Measurements from ENCODE around the gene GDPD5. TPM values are rescaled to one million over a fixed set of nuclear protein-coding genes. Genes with fewer than 3 reads are reported as not detected.

The GDPD5 gene
- total and polyA plus RNA-seq, 9 of the 15 experiments (the other 6 are each of a cell fraction or from before 2014, with no cell fraction given) = 0.32 to 27.3 (median 8.0) TPM

GRCh38 chr11:75513250-75513649 lies 12.5 kb downstream of the GDPD5 start (continued):
- TF ChIP-seq CBX1 (IDR thresholded peaks at IDR 0.05; ENCODE audit: low read depth) = 0 out of 2 replicates have a peak, but pooled peaks have one; percentile 47
- TF ChIP-seq ZNF592 (IDR thresholded peaks at IDR 0.05) = no peak
- no peak for TF ChIP-seq ELF4 (CRISPR knock-in tag; IDR thresholded peaks at IDR 0.05)
- TF ChIP-seq, protein P1, sequence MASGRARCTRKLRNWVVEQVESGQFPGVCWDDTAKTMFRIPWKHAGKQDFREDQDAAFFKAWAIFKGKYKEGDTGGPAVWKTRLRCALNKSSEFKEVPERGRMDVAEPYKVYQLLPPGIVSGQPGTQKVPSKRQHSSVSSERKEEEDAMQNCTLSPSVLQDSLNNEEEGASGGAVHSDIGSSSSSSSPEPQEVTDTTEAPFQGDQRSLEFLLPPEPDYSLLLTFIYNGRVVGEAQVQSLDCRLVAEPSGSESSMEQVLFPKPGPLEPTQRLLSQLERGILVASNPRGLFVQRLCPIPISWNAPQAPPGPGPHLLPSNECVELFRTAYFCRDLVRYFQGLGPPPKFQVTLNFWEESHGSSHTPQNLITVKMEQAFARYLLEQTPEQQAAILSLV (tag; IDR thresholded peaks at IDR 0.05) = no peak
- no peak for TF ChIP-seq ZBTB17 (CRISPR knock-in tag; IDR thresholded peaks at IDR 0.05)
- TF ChIP-seq PHB (CRISPR knock-in tag; IDR thresholded peaks at IDR 0.05) = no peak
- TF ChIP-seq CBX3 (IDR thresholded peaks at IDR 0.05; ENCODE audit: borderline replicate concordance in 1 of 2, low read length in 2 of 2) = peak in 1 of 2 experiments; percentile 88; a peak in 2 of 3 replicates
- no peak for TF ChIP-seq HCFC1 (IDR thresholded peaks at IDR 0.05; ENCODE audit: low read depth, low read length)
- TF ChIP-seq TGIF2 (CRISPR knock-in tag; IDR thresholded peaks at IDR 0.05) = no peak
- TF ChIP-seq ADNP (tag; IDR thresholded peaks at IDR 0.05) = peak; percentile 96
- TF ChIP-seq ZNF398 (CRISPR knock-in tag; IDR thresholded peaks at IDR 0.05) = no peak
- TF ChIP-seq, protein P2, sequence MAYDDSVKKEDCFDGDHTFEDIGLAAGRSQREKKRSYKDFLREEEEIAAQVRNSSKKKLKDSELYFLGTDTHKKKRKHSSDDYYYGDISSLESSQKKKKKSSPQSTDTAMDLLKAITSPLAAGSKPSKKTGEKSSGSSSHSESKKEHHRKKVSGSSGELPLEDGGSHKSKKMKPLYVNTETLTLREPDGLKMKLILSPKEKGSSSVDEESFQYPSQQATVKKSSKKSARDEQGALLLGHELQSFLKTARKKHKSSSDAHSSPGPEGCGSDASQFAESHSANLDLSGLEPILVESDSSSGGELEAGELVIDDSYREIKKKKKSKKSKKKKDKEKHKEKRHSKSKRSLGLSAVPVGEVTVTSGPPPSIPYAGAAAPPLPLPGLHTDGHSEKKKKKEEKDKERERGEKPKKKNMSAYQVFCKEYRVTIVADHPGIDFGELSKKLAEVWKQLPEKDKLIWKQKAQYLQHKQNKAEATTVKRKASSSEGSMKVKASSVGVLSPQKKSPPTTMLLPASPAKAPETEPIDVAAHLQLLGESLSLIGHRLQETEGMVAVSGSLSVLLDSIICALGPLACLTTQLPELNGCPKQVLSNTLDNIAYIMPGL (CRISPR knock-in tag; IDR thresholded peaks at IDR 0.05) = no peak
- no peak for TF ChIP-seq RBM22 (IDR thresholded peaks at IDR 0.05; ENCODE audit: low read depth, low read length, poor library complexity, severe bottlenecking)
- no peak for TF ChIP-seq ZNF778 (CRISPR knock-in tag; IDR thresholded peaks at IDR 0.05)
- no peak for TF ChIP-seq HMGN3 (IDR thresholded peaks at IDR 0.05; ENCODE audit: borderline replicate concordance, extremely low read depth, insufficient read length, low read depth, low read length)
- TF ChIP-seq ZC3H11A (IDR thresholded peaks at IDR 0.05; ENCODE audit: low read depth, low read length) = no peak
- TF ChIP-seq HNRNPLL (IDR thresholded peaks at IDR 0.05; ENCODE audit: low read depth, low read length, poor library complexity, severe bottlenecking) = no peak
- TF ChIP-seq RAD21 (CRISPR knock-in tag; conservative IDR thresholded peaks at IDR 0.05 in 1 of 2, IDR thresholded peaks at IDR 0.05 in 1 of 2) = no peak
- TF ChIP-seq TAF7 (tag; IDR thresholded peaks at IDR 0.05) = no peak
- no peak for TF ChIP-seq SAFB2 (IDR thresholded peaks at IDR 0.05; ENCODE audit: borderline replicate concordance, low read depth, low read length, severe bottlenecking)
